A549 (cell line): ENCODE measurements around the gene MAP2K6. TPM values are rescaled to one million over a fixed set of nuclear protein-coding genes. Genes with fewer than 3 reads are reported as not detected.

Experiments
- ATAC-seq, 2 experiments: fragments of 200-7000 bp in 1 of 2; fragments of >200 bp in 1 of 2; cut with Nextera tagmentation in 1 of 2; cut with Tn5 transposase in 1 of 2; 3 replicates each; pipeline versions ENCODE4 v1.8.0 to v1.9.1; 2018 to 2020; ENCODE audit warnings: mild to moderate bottlenecking in 1 of 2, moderate library complexity in 1 of 2
- CTCF ChIA-PET: fragments of 300-600 bp; sonication (Branson Sonifier 250); formaldehyde crosslinking; extraction: SDS; loops from one replicate; lab custom pipeline; 2021; ENCODE audit warnings: antibody characterized with exemption, inconsistent platforms; lab: Yijun Ruan, JAX
- POLR2A ChIA-PET: fragments of 350-600 bp; formaldehyde crosslinking; extraction: SDS; loops from one replicate; lab custom pipeline; 2021; ENCODE audit warnings: antibody characterized with exemption, inconsistent platforms; lab: Yijun Ruan, JAX
- DNase-seq, 2 experiments: peaks; one replicate each; pipeline versions ENCODE4 v3.0.0 to v3.0.0-alpha.2; 2011 to 2016; ENCODE audit warnings: low read depth in 1 of 2, low spot score in 1 of 2
- FAIRE-seq: peaks from 2 replicates; lab custom pipeline; 2011; peaks lifted over from hg19 to GRCh38; lab: Jason Lieb, UNC
- H3K27ac ChIP-seq, 2 experiments: fragments of >200 bp; sonication (Bioruptor Twin); formaldehyde crosslinking; 3 replicates each; pipeline ENCODE4 v1.5.1; 2016 to 2017
- H3K4me1 ChIP-seq: fragments of >200 bp; sonication (Bioruptor Twin); formaldehyde crosslinking; 3 replicates; pipeline ENCODE4 v1.6.1; 2016
- H3K4me2 ChIP-seq: fragments of >200 bp; sonication (Bioruptor Twin); formaldehyde crosslinking; 3 replicates; pipeline ENCODE4 v1.6.1; 2016
- H3K4me3 ChIP-seq: fragments of >200 bp; sonication (Bioruptor Twin); formaldehyde crosslinking; 3 replicates; pipeline ENCODE4 v1.5.1; 2016
- H3K9me3 ChIP-seq: fragments of >200 bp; sonication (Bioruptor Twin); formaldehyde crosslinking; 3 replicates; pipeline ENCODE4 v1.6.1; 2016
- CHD2 ChIP-seq: fragments of 150-350 bp; IDR thresholded peaks from 2 replicates; pipeline ENCODE4 v1.6.1; 2014; ENCODE audit warnings: low read length; ENCODE audit not compliant: partially characterized antibody
- CHD4 ChIP-seq: fragments of 200-600 bp; sonication (generic); IDR thresholded peaks from 2 replicates; pipeline ENCODE4 v1.6.1; 2016; ENCODE audit warnings: antibody characterized with exemption, mild to moderate bottlenecking, borderline replicate concordance
- CTCF ChIP-seq: fragments of >200 bp; sonication (Bioruptor Twin); formaldehyde crosslinking; IDR thresholded peaks from 3 replicates; pipeline ENCODE4 v1.5.1; 2016
- EP300 ChIP-seq, 2 experiments: fragments of >200 bp; sonication (Bioruptor Twin); formaldehyde crosslinking; IDR thresholded peaks; 2 replicates in 1 of 2; 3 replicates in 1 of 2; pipeline ENCODE4 v1.6.1; 2016 to 2017
- HDAC2 ChIP-seq: fragments of 200-600 bp; sonication (generic); IDR thresholded peaks from 2 replicates; pipeline ENCODE4 v1.6.1; 2016
- HOXA7 ChIP-seq: fragments of 250-450 bp; sonication (Bioruptor Pico); IDR thresholded peaks from 2 replicates; pipeline ENCODE4 v1.5.0; 2020; ENCODE audit warnings: mild to moderate bottlenecking, moderate library complexity
- HOXB5 ChIP-seq: fragments of 250-450 bp; sonication (Bioruptor Pico); IDR thresholded peaks from 2 replicates; pipeline ENCODE4 v1.5.0; 2020; ENCODE audit warnings: mild to moderate bottlenecking, moderate library complexity
- JUNB ChIP-seq: fragments of >200 bp; sonication (Bioruptor Twin); formaldehyde crosslinking; IDR thresholded peaks from 2 replicates; pipeline ENCODE4 v1.6.1; 2016
- MAFK ChIP-seq: fragments of 450-650 bp; IDR thresholded peaks from 2 replicates; pipeline ENCODE4 v1.6.1; 2014; ENCODE audit not compliant: partially characterized antibody
- MAZ ChIP-seq: fragments of 150-350 bp; IDR thresholded peaks from 2 replicates; pipeline ENCODE4 v1.6.1; 2014; ENCODE audit warnings: antibody characterized with exemption, low read depth, low read length, borderline replicate concordance
- MYC ChIP-seq: IDR thresholded peaks from 2 replicates; pipeline ENCODE4 v1.6.1; 2012; ENCODE audit warnings: mild to moderate bottlenecking, inconsistent platforms, low read length, improper control_type of control experiment, borderline replicate concordance
- REST ChIP-seq: fragments of 200-600 bp; sonication (generic); IDR thresholded peaks from 2 replicates; pipeline ENCODE4 v1.6.1; 2016; ENCODE audit warnings: antibody characterized with exemption, mild to moderate bottlenecking, moderate library complexity
- RNF2 ChIP-seq: fragments of 200-600 bp; sonication (generic); IDR thresholded peaks from 2 replicates; pipeline ENCODE4 v1.6.1; 2016; ENCODE audit warnings: low read depth, mild to moderate bottlenecking, antibody characterized with exemption, moderate library complexity, borderline replicate concordance
- SREBF2 ChIP-seq: fragments of 450-650 bp; IDR thresholded peaks from 2 replicates; pipeline ENCODE4 v1.6.1; 2014; ENCODE audit warnings: mild to moderate bottlenecking, moderate library complexity
- WGBS: methylation state at CpG from one replicate; pipeline ENCODE4 v1.1.6; 2017; ENCODE audit errors: missing lambda C conversion rate; 5-methylcytosine and 5-hydroxymethylcytosine counted together
- polyA plus RNA-seq, 4 experiments: library from polyadenylated mRNA; depleted of rRNA in 3 of 4; stranded (reverse); fragments of >200 nt; fragmentation: RNase III in 1 of 4; extraction: RNeasy Plus Mini Kit Qiagen cat#74134 plus additional on column Dnase treatment in 1 of 4; gene quantifications; 2 replicates in 3 of 4; 3 replicates in 1 of 4; pipeline ENCODE4 v1.2.3, GENCODE V29; 2011 to 2017

MAP2K6 gene
- polyA plus RNA-seq, 2 of the 4 experiments (the other 2 are of a cell fraction) = 20.2 to 20.7 TPM

- POLR2A ChIA-PET = interaction anchor here (1.0 to 1.8 kb wide), 2 partner anchors 11 to 58 kb away, joined by 3 to 12 read pairs; no protein-coding TSS in a partner anchor
- peaks cover 33% of the 10 kb centered on the region for H3K4me1 ChIP-seq
- DNase-seq (no peak), ATAC-seq (no peak), FAIRE-seq (no peak)
- TF ChIP-seq EP300 (IDR thresholded peaks at IDR 0.05) = no peak
- TF ChIP-seq CTCF = no peak
- WGBS = 61% methylated on average over 6 of the region's 6 CpGs
- peak overlapping the region; percentile 22 to 76; a peak in 3 of 6 replicates for H3K27ac ChIP-seq
- CTCF ChIA-PET = interaction anchor here (0.9 to 1.1 kb wide), 2 partner anchors 11 to 58 kb away, joined by 3 read pairs; no protein-coding TSS in a partner anchor
- no peaks in the 10 kb centered on the region for H3K9me3 ChIP-seq
- peak overlapping the region; percentile 86 for H3K4me2 ChIP-seq
- H3K4me3 ChIP-seq = peak overlapping the region; percentile 54
Measured at GRCh38 chr17:69415431-69415830, 934 bp downstream of the MAP2K6 start.

- peak overlapping the region in 1 of 2 experiments; percentile 46; a peak in 3 of 6 replicates for H3K27ac ChIP-seq
- H3K9me3 ChIP-seq = no peaks in the 10 kb centered on the region
- DNase-seq (no peak), FAIRE-seq (peak; percentile 49), ATAC-seq (no peak)
- peak overlapping the region; percentile 86 for H3K4me2 ChIP-seq
- TF ChIP-seq HOXA7 (CRISPR knock-in tag) = no peak
- peak; percentile 44 for TF ChIP-seq MAFK
- CTCF ChIA-PET = interaction anchor here (0.6 to 1.7 kb wide), 4 partner anchors 10 to 1065 kb away, joined by 3 to 4 read pairs (median 3); no protein-coding TSS in a partner anchor
- 69% methylated on average over 5 of the region's 5 CpGs for WGBS
- peaks cover 33% of the 10 kb centered on the region for H3K4me1 ChIP-seq
- no peak overlapping the region for H3K4me3 ChIP-seq
- POLR2A ChIA-PET = no interaction called here
Measured at GRCh38 chr17:69417545-69418483, 3.3 kb downstream of the MAP2K6 start.

- peak overlapping the region; percentile 86; the same call in 1 of the 3 replicates for H3K4me2 ChIP-seq
- DNase-seq = no peak
- ATAC-seq = no peak
- TF ChIP-seq RNF2 (no peak), SREBF2 (no peak), JUNB (no peak), MAZ (no peak), HDAC2 (no peak), REST (no peak), HOXB5 (CRISPR knock-in tag) (no peak), CHD4 (no peak), MYC (no peak), CHD2 (no peak)
- ChIA-PET POLR2A (no interaction called here), CTCF (interaction anchor here (0.8 to 1.7 kb wide), 2 partner anchors 74 to 1065 kb away, joined by 3 to 4 read pairs; no protein-coding TSS in a partner anchor)
- peaks cover 33% of the 10 kb centered on the region for H3K4me1 ChIP-seq
- 81% methylated on average over 2 of the region's 2 CpGs for WGBS
- H3K4me3 ChIP-seq = no peak overlapping the region
- no peak for FAIRE-seq
- H3K27ac ChIP-seq = no peak overlapping the region
- H3K9me3 ChIP-seq = no peaks in the 10 kb centered on the region
Measured at GRCh38 chr17:69418535-69418934, 4.0 kb downstream of the MAP2K6 start.
